ENCODE results near the gene INF2.
"Not testable (repeated sequence)": the region's sequence is repeated elsewhere in the genome, so short reads cannot be mapped to it uniquely, and the experiment has no call there.

Gene INF2

GRCh38 chr14:104689109-104689880 lies at the start of gene INF2:
Gene INF2 (plus strand): TSS chr14:104689618. CDS start chr14:104701366, 11,748 bp downstream.
- DNase-seq (ENCODE audit: low read depth in 1 of 2, low spot score in 1 of 2), result peak; percentile 24 to 44

DNA sequence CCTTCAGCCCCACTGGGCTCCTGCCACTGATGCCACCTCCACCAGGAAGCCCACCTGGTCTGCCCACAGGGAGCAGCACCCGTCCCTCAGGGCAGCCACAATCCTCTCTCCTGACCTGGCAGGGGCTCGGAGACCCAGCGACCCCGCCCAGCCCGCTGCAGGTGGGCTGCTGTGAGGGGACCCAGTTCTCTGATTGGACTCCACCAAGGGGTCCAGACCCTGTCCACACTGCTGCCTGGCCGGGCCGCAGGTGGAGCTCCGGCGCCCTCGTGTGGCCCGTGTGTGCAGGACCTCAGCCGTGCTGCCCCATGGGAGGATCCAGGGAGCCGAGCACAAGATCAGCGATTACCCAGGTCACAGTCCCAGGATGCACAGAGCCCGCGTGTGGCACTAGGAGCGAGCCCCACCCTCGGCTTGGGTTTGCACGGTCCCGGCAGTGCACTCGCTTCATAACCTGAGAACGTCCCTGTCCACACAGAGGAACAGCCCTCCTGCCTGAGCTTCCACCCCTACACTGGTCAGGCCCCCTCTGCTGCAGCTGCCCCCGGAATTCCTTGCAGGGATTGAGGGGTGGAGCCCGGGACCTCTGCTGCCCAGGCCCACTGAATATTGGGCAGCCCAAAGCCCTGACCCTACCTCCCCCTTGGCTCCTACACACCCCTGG lies 49.4 kb upstream of the INF2 start:
- peak in 1 of 2 donors; percentile 21 for DNase-seq (ENCODE audit: low read depth in 1 of 2, low spot score in 1 of 2)

- no peak for DNase-seq (ENCODE audit: low read depth in 1 of 2, low spot score in 1 of 2)
These were observed 48.7 kb upstream of the INF2 start for GRCh38 chr14:104640681-104641080.

DNA sequence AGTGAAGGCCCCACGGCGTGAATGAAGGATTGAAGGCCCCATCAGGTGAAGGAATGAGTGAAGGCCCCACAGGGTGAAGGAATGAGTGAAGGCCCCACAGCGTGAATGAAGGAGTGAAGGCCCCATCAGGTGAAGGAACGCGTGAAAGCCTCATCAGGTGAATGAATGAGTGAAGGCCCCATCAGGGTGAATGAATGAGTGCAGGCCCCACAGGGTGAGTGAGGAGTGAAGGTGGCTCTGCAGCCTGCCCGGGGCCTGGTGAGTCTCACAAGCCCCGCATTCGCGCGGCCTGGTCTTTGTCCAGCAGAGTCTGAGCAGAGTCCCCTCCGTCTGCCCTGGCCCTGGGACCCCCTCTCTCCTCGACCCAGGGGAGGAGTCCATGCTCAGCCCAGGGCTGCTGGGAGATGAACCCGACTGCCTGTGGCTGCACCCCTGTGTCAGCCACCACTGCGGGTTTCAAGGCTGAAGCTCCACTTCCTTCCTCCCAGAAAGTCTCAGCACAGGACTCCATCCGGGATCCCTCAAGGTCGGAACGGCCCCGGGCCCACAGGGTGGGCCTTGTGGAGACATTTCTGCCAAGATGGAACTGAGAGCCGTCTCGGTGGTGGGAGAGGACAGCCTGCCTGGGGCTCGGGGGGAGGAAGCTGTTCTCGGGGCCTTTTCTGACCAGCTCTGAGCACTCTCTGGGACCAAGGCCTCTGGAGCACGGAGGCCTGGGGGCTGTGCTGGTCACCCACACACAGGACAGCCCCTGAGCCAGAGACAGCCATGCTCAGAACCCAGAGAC lies 47.5 kb upstream of the INF2 start:
- no peak for DNase-seq (ENCODE audit: low read depth in 1 of 2, low spot score in 1 of 2)

GRCh38 chr14:104642540-104642868 lies 46.9 kb upstream of the INF2 start:
- no peak for DNase-seq (ENCODE audit: low read depth in 1 of 2, low spot score in 1 of 2)

DNA sequence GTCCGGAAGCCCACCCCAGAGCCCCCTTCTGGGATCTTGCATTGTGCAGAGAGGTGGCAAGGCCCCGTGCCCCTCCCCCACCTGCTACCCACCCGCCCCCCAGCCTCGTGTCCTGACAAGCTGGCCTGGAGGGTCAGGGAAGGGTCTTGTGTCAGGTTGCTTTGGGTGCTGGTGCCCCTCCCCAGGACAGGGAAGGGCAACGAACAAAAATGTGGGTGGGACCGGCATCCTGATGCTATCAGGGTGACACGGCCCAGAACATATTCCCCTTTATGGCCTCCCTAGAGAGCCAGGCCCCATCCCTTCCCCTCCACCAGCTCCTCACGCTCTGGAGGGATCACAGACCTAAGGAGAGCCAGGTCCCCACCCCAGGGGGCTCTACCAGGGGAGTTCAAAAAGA lies 46.1 kb upstream of the INF2 start:
- no peak for DNase-seq (ENCODE audit: low read depth in 1 of 2, low spot score in 1 of 2)

DNA sequence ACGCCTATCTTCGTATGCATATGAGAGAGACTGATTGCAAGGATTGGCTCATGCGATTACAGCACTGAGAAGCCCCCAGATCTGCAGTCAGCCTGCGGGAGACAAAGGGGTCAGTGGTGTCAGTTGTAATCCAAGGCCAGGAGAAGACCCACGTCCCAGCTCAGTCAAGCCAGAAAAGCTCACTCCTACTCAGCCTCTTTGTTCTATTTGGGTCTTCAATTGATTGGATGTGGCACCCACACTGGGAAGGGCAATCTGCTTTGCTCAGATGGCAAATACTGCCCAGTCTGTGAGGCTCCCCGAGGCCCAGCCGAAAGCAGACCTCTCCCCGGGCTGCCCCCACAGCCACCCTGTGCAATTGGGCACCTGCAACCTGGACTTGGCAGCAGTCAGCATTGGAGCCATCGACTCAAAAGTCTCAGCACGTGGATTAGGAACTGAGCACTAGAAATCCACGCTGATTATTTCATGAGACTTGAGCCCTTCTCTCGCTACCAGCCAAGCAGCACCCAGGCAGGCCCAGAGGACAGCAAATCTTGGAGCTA lies 45.3 kb upstream of the INF2 start:
- no peak for DNase-seq (ENCODE audit: low read depth in 1 of 2, low spot score in 1 of 2)

DNA sequence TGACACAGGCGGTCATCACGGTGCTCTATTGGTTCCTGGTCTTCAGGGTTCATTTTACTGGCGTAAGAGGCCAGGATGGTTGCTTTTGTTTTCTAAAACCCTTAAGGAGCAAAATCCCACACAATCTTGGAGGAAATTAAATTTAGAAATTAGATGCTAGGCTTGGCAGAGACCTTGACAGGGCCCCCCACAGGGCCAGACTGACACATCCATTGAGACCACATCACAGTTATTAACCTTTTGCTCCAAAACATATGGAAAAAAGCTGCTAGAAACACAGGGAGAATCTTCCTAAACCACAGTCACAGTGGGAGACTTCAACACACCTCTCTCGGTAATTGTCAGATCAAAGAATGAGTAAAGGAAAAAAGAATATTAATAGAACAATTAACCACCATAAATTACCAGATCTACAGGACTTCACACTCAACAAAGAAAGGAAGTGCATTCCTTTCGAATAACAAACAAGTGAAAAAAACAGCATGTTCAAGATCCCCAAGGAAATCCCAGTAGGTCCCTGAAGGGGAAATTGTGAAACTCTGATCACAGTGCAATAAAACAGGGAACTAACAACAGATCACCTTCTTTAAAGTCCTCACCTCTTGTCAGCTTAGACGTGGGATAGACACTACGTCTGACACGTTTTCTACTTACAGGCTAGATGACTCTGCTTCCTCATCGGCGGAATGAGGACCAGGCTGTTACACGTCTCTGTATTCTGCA lies 44.6 kb upstream of the INF2 start:
- no peak for DNase-seq (ENCODE audit: low read depth in 1 of 2, low spot score in 1 of 2)

GRCh38 chr14:104647467-104648043 lies 41.9 kb upstream of the INF2 start:
- DNase-seq (ENCODE audit: low read depth in 1 of 2, low spot score in 1 of 2), result no peak

DNA sequence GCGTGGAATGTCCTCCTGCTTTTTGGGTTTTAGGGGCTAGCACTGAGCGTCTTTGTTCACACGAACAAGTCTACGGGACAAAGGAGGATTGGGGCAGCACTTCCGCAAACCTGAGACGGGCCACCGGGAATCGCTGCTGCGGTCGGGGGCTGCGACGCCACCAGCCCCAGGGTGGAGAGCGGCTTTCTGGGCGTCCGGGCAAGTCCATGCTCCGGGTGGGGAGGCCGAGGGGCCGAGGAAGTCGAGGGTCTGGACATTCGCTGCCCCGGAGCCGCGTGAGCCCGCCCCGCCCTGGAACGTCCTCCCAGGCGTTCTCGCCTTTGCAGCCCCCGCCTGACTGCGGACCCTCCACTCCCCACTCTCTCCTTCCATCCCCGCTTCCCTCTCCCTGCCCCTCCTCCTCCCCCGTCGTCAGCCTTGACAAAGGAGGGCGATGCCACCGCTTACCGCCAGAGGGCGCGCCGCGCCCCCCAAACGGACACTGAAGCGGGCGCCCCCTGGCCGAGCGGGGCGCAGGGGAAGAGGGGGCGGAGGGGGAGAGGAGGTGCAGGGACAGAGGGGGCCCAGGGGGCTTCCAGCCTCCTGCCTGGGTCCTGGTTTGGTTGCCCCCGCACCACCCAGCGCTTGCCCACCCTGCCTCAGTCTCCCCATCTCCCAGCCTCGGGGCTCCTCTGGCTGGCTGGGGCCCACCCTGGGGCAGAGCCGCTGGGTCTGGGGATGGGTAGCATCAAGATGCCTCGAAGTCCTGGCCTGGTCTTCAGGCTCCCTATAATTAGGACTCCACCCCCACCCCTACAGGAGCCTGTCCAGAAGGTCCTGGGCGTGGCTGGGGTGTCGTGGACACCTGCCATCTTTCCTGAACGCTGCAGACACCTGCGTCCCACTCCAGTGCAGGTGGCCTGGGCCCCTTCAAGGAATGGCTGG lies 39.1 kb upstream of the INF2 start:
- DNase-seq (ENCODE audit: low read depth in 1 of 2, low spot score in 1 of 2), result peak; percentile 43 to 56

- DNase-seq (ENCODE audit: low read depth in 1 of 2, low spot score in 1 of 2), result no peak
These were observed 38.2 kb upstream of the INF2 start for GRCh38 chr14:104650981-104651875.

DNA sequence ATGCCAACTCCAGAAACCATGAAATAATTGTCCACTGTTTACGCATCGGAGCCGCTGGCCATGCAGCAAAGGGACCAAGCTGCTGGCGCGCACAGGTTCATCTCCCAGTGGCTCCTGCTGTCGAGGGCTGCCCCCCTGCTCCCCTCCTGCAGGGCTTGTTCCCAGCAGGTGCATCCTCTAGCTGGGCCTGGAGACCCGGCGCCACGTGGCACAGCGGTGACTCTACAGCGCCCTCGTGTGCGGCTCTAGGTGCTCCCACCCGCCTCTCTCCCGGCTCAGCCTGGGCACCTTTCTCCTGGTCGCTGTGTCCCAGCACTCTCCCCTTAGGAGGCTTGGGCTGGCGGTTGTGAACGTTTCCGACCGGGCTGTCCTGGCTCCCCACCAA lies 37.5 kb upstream of the INF2 start:
- no peak for DNase-seq (ENCODE audit: low read depth in 1 of 2, low spot score in 1 of 2)

DNA sequence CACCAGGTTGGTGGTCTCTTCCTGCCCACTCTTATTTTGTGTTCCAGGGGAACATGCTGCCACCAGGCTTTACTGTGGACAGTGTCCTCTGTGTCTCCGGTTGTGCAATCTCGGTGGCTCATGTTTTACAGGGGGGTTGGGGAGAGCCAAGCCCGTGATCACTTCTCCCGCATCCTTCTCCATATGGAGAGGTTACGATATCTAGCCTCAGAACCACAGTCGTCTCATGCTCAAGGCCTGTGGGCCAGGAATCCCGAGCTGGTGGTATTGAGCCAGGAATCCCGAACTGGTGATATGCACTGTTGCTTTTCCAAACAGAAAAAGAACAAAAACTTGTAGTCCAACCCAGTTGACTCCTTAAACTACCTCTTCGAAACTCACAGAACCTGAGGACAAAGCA lies 37.0 kb upstream of the INF2 start:
- no peak for DNase-seq (ENCODE audit: low read depth in 1 of 2, low spot score in 1 of 2)

GRCh38 chr14:104653130-104653920 lies 36.1 kb upstream of the INF2 start:
- not testable (repeated sequence) for DNase-seq (ENCODE audit: low read depth in 1 of 2, low spot score in 1 of 2)

DNA sequence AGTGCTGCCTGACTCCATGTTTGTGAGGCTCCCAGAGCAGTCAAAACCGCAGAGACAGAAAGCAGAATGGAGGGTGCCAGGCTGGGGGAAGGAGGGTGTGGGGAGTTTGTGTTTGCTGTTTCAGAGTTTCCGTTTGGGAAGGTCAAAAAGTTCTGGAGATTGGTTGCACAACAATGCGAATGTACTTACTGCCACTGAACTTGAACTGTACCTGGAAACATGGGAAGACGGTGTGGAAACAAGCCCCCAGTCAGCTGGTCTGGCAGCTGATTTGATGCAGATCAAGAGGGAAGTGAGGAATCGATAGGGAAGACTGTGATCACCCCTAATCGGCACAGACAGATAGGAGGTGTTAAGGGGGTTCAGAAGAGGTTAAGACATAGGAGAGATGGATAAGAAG lies 35.3 kb upstream of the INF2 start:
- DNase-seq (ENCODE audit: low read depth in 1 of 2, low spot score in 1 of 2), result no peak

GRCh38 chr14:104655128-104655848 lies 34.1 kb upstream of the INF2 start:
- no peak for DNase-seq (ENCODE audit: low read depth in 1 of 2, low spot score in 1 of 2)

GRCh38 chr14:104656014-104656714 lies 33.3 kb upstream of the INF2 start:
- no peak for DNase-seq (ENCODE audit: low read depth in 1 of 2, low spot score in 1 of 2)

Measured in stimulated activated CD4-positive, alpha-beta T cell treated with anti-CD3 and anti-CD28 coated beads, Interleukin-15, amount 100 ng/mL, for 1 hour (primary cell).